Measurements from ENCODE around the gene RYR2. TPM values are rescaled to one million over a fixed set of nuclear protein-coding genes. Genes with fewer than 3 reads are reported as not detected.

Gene RYR2
- total RNA-seq, 2 donors from 2014 or later: 0.18 to 0.45 TPM

DNA sequence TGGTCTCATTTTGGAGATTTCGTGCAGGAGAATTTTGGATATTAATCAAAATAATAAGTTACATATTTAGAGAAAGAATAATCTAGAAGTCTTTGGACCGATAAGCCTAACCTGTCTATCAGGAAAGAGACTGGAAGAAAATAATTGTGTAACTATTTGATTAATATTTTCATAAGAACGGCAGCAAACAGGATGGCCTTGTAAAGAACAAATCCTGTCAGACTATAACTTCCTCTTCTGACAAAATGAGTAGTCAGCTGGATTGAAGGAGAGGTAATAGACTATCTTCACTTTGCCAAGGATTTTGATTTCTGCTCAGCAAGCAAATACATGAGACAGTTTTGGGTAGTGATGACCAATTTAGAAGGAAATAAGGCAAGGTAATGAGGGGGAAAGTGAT, 12.7 kb upstream of the RYR2 start:
- intact Hi-C loops (cut with DNase I, micrococcal nuclease): no loop called here
- ATAC-seq (no peak), DNase-seq (no peak)

DNA sequence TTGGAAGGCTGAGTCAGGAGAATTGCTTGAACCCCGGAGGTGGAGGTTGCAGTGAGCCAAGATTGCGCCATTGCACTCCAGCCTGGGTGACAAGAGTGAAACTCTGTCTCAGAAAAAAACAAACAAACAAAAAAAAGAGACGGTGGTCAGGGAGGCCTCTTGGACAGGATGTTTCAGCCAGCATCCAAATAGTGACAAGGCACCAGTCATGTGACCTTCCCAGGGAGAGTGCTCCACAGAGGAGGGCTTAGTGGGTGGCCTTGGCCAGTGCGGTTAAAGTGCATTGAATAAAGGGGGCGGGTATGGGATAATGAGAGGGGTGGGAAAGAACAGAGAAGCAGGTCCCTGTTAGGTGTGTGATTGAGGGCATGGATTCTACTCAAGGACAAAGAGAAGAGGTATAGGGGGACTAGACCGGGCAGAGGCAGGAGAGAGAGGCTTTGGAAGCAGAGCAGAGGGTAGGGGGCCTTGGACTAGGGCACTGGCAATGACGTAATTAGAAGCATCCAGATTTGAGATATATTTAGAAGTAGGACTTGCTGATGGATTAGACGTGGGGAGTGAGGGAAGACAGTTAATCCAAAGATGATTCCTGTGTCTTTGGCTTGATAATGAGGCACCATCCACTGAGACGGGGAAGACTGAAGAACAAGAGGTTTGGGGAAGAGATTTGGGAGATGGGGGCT, 12.0 kb upstream of the RYR2 start:
- ATAC-seq: no peak
- no peak for DNase-seq
- intact Hi-C loops (cut with DNase I, micrococcal nuclease): no loop called here

DNA sequence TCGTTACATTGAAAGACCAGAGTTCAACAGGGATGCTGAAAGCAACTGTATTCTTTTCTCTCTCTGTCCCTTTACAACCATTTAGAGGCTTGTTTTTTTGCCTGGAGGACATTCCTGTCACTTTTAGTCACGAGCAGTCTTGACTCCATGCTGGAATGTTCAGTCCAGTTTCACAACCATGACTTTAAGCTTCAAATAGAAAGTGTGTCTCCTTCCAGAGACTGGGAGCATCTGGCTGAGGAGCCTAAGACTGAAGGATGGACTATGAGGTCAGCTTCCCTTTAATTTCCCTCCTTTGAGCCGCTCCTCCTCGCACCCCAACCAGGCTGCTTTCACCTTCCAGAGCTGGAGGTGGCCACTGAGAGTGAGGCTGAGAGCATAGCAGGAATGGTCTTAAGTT, 10.5 kb upstream of the RYR2 start:
- DNase-seq (no peak), ATAC-seq (no peak)
- intact Hi-C loops (cut with DNase I, micrococcal nuclease): no loop called here

DNA sequence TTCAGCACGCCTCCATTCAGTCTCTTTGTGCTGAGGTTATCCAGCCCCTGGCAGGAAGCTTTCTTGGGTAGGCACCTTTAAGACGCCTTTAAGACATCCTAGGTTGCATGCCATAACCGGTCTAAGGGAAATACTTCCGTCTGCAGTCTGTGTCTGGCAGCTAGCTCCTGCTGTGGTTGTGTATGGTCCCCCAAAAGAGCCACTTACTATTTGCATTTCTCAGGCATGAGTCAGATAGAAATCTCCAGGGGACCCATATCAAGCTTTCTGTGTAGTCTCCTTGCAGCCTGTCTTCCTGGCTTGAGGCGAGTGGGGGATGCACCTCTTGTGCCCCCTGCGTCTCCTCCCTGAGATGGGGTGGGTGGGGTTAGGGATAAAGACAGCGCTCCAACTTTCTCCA, 10.0 kb upstream of the RYR2 start:
- DNase-seq (no peak), ATAC-seq (no peak)
- intact Hi-C loops (cut with DNase I, micrococcal nuclease): no loop called here

DNA sequence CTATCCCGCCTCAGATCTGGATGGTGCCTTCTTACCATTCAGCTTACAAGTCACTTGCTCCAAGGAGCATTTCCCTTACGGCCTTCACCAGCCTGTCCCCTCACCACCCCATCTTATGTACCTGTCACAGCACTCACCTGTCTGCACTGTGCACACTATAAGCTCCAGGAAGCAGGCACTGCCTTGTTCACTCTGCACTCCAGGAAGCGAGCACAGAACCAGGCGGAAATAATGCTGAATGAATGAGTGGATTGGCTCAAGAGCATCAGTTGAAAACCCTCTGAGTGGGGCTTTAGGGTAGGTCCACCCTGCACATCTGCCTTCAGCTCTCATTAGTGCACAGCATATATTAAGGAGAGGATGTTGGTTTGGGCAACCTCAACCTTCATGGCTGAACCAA, 8.9 kb upstream of the RYR2 start:
- DNase-seq (no peak), ATAC-seq (no peak)
- intact Hi-C loops (cut with DNase I, micrococcal nuclease): no loop called here

DNA sequence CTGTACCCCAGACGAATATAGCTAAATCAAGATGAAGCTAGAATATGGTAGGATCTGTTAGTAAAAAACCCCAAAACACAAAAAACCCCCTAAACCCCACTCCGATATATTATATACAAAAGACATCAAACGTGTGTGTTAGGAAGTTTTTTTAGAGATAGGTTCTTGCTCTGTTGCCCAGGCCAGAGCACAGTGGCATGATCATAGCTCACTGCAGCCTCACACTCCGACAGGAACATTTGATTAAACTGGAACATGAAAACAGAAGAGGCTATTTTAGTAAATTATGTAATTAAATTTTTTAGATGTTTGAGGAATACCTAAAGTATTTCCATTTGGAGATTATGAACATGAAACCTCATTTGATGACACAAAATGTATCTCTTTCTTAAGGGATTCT, 8.2 kb upstream of the RYR2 start:
- intact Hi-C loops (cut with DNase I, micrococcal nuclease): no loop called here
- no peak for ATAC-seq
- DNase-seq: no peak

DNA sequence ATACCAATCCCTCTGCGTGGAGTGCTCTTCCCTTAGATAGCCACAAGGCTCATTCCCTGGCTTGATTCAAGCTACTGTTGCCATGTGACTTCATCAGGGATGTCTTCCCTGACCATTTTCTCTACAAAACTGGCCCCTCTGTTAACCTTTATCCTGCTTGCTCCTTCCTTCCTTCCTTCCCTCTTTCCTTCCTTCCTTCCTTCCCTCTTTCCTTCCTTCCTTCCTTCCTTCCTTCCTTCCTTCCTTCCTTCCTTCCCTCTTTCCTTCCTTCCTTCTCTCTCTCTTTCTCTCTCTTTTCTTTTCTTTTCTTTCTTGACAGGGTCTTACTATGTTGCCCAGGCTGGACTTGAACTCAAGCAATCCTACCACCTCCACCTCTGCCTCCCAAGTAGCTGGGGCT, 6.2 kb upstream of the RYR2 start:
- no peak for DNase-seq
- ATAC-seq: no peak
- intact Hi-C loops (cut with DNase I, micrococcal nuclease): no loop called here

DNA sequence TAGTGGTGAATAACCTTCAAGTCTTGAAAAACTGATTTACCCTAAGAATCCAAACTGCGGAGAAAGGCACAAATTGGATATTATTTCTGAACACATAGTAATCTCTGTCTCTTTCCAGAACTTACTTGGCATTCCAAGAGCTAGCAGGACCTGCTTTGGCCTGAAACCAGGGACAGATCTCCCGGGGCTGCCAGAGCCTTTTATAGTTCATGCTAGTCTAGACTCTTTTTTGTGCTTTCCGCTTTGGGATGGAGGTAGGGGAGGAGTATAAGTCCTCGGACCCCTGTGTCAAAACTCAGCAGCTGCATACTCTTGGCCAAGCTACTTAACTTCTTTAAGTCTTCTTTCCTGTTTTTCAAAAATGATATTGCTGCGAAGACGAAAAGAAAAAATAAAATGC, 3.8 kb upstream of the RYR2 start:
- DNase-seq: no peak
- intact Hi-C loops (cut with DNase I, micrococcal nuclease): no loop called here
- no peak for ATAC-seq

DNA sequence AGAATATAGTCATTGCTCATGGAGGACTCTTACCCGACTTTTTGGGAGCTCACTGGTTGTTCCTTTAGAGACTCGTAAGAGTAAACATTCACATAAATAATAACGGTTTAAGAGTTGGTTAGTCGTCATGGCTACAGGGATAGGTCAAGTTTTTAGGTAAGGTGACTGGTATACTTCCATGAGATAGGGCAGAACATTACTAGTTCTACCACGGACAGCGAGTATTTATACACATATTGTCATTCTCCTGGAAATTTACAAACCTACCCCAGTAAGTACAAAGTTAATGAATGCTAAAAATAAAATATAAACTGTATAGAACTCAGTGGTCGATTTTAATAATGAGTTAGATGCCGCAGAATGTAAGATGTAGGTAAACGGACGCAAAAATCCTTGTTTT, 1.2 kb upstream of the RYR2 start:
- DNase-seq: no peak
- intact Hi-C loops (cut with DNase I, micrococcal nuclease): loop anchor here in 1 of 2 donors (10.0 kb wide), 1 partner anchor 344 kb away; no protein-coding TSS in a partner anchor
- no peak for ATAC-seq

DNA sequence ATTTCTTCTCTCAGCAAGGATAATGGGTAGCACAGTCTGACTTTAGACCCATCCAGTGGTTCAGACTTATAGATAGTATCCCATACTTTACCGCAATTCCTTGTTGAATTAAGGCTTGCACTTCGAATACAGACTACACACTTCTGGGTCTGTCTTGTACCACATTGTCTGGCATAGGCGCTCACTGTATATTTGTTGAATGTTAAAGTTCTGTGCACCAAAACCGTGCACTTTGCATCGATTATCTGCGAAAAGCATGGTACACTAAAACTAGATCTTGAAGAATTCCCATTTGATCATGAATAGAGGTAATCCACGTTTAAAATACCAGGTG, 556 bp upstream of the RYR2 start:
- ATAC-seq (no peak), DNase-seq (no peak)
- intact Hi-C loops (cut with DNase I, micrococcal nuclease): loop anchor here in 1 of 2 donors (10.0 kb wide), 1 partner anchor 343 kb away; no protein-coding TSS in a partner anchor

DNA sequence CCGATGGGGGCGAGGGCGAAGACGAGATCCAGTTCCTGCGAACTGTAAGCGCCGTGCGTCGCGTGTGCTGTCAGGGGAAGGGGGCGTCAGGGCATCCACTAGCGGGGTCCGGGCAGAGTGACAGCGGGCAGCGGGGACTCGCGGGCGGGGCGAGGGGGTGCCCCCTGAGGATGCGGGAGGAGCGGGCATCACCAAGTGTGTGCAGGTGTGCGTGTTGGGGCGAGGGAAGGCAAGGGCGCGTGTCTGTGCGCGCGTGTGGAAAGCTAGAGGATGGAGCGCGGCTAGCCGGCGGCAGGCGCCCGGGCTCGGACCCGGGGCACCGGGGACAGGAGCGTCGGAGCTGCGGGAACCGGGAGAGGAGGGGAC, 525 bp downstream of the RYR2 start:
- ATAC-seq (no peak), DNase-seq (no peak)
- intact Hi-C loops (cut with DNase I, micrococcal nuclease): loop anchor here in 1 of 2 donors (10.0 kb wide), 1 partner anchor 342 kb away; no protein-coding TSS in a partner anchor

DNA sequence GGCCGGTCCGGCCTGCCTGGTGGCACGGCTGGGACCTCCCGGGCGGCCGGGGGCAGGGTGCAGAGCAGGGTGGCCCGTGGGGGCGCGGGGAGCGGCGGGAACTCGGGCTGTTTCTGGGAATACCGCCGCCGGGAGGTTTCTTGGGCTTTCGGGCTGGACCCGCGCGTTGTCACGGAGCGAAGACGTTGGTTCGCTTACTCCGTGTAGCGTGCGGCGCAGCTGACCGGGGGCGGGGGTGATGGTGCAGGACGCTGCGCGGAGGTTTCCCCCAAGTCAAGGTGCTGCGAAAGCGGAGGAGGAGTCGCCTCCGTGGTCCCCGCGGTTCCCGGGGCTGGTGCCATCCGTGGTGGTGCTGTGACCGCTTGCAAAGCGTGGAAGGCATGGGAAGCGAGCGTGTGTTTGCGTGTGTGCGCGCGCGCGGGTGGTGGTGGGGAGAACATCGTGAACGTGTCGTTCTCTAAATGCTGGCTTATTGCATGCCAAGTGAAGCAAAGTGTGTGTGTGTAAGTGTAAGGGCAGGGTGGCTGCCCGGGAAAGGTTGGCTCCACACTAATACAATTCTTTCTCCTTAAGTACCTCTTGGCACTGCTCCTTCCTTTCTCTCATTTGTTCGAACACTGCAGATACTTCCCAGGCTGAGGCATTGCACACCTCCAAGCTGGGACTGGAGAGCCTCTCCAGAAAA, 1.1 kb downstream of the RYR2 start:
- ATAC-seq: no peak
- no peak for DNase-seq
- intact Hi-C loops (cut with DNase I, micrococcal nuclease): loop anchor here in 1 of 2 donors (10.0 kb wide), 1 partner anchor 342 kb away; no protein-coding TSS in a partner anchor

DNA sequence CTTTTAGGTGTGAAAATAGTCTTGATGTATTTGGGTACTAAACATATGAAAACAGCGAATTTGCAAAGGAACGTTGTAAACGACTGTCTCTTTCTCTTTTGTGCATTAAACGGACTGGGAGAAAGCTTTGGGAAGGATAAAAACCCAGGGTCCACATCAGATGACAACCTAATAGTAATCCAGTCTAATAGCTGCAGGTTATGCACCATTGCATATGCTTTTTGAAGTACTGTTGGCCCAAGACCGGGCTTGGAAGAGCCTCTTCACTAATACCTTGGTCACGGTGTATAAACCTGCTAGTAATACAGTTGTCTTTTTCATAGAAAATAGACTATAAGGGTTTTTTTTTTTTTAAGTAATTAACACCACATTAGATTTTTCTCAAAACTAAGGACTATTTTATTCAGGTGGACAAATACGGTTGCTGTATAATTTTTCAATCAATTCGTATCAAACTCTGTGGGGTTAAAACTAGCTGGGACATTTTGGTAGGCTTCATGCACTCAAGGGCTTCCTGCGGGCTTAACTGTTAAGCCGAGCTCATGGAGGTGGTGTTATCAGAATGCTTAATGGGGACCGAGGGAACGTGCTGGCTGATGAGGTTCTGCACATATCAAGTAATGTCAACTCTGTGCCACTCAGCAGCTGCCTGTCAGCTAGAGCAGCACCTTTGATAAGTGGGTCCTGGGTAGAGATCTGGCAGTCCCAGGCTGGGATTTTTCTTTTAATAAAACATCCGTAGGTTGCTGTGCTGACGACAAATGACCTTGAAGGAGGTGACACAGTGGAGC, 2.1 kb downstream of the RYR2 start:
- DNase-seq (no peak), ATAC-seq (no peak)
- intact Hi-C loops (cut with DNase I, micrococcal nuclease): loop anchor here in 1 of 2 donors (10.0 kb wide), 1 partner anchor 341 kb away; no protein-coding TSS in a partner anchor

DNA sequence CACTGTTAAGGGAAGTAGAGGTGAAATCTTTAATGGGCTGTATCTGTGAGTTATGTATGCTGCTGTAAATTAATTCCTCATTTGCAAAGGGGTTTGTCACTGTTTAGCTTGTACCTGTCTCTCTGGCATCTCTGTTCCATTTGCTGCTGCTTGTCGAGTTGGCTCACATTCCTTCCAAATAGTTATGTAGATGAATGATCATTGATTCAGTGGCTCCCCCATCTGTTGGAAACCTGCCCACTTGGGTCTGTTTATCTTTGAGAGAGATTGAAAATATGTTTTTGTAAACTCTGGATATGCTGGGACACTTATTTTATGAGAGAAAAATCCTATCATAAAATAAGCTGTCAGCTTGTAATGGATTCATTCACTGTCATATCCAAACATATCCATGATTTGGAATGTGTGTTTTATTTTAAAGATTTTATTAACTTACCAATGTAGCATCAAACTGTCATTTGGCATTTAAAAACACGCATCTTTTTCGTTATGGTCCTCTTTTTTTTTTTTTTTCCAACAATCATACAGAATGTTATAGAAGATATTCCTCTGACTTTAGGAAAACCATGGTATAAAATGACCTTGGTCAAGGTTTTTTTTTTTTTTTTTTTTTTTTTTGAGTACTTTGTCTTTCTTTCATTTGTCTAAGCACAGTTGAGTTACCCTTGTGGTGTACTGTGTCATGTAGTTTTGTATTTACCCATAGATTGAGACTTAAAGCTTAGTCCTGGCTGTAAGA, 3.5 kb downstream of the RYR2 start:
- ATAC-seq (no peak), DNase-seq (no peak)
- intact Hi-C loops (cut with DNase I, micrococcal nuclease): loop anchor here in 1 of 2 donors (10.0 kb wide), 1 partner anchor 339 kb away; no protein-coding TSS in a partner anchor

DNA sequence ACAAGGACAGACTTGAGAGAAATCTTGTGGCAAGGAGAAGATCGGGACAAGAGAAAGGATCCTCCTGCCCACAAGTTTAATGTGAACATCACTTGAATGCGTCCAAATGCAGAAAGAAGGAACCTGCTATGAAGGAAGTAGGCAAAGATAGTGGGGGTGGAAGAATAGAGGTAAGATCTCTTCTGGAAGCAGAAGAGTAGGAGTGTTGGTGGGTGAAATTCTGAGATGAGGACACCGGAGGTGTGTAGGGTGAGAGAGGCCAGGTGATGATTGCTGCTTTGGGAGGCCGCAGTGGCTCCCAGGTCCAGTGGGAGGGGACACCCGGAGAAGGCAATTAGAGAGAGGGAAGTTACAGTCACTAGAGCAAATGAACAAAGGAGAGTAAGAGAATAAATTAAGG, 6.8 kb downstream of the RYR2 start:
- intact Hi-C loops (cut with DNase I, micrococcal nuclease): loop anchor here in 1 of 2 donors (10.0 kb wide), 1 partner anchor 336 kb away; no protein-coding TSS in a partner anchor
- no peak for DNase-seq
- no peak for ATAC-seq

DNA sequence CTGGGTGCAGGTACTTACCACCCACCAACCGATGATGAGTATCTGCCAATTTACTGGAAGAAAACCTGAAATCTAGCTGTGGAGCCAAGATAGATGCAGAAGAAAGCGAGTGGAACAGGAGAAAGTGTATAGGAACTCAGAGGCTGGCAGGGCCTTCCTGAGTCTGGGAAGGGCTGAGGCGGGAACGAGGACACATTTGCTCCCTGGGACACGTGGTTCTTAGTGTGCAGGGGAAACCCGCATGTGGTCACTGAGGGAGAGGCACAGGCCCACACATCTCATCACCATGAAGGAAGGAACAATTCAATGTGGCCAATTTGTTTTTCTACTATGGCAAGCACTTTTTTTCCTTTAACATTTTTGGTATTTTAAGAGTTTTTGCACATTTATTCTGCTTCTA, 8.2 kb downstream of the RYR2 start:
- no peak for ATAC-seq
- intact Hi-C loops (cut with DNase I, micrococcal nuclease): no loop called here
- no peak for DNase-seq

DNA sequence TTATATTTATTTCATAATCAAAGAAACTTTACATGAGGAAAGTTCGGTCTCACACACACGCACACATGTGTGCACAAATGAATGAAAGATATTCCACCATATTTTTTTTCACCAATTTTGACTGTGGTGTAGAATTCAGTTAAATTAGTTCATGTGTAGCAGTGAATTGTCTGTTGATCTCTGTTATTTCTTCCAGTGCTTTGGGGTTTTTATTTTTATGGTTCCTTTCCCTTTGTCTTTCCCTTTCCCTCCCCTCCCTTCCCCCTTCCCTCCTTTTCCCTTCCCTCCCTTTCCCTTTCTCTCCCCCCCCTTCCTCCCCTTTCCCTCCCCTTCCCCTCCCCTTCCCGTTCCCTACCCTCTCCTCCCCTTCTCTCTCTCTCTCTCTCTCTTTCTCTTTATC, 8.9 kb downstream of the RYR2 start:
- DNase-seq (no peak), ATAC-seq (no peak)
- intact Hi-C loops (cut with DNase I, micrococcal nuclease): no loop called here

DNA sequence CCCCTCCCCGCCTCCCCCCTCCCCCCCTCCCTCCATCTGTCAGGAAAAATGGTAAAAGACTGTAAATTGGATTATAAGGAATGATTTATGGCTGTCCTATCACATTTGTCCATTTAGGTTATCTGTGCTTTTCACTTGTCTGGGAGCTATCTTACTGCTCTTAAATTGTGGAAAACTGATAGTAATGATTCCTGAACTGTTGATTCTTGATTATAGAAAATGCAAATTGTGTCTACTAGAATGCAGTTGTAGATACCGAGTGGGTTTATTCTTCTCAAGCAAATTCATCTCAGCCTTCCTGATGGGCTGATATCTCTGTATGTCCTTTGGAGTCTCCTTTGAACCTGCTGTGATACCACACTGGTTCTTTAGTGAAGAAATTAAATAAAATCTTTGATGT, 12.3 kb downstream of the RYR2 start:
- no peak for DNase-seq
- intact Hi-C loops (cut with DNase I, micrococcal nuclease): no loop called here
- no peak for ATAC-seq

DNA sequence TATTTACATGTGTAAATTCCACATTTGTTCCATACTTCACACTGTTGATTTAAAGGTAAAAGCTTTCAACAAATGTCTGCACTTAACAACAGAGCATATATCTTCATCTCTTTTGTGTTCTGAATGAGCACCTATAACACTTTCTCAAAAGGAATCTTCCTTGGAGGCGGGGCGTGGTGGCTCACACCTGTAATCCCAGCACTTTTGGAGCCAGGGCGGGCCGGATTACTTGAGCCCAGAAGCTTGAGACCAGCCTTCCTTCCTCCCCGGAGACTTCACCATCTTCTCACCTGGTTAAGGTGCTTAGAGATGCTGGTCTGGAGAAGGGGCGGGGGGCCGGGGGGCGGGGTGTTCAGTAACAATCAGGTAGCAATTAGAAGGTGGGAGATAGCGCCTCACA, 16.5 kb downstream of the RYR2 start:
- DNase-seq (no peak), ATAC-seq (no peak)
- intact Hi-C loops (cut with DNase I, micrococcal nuclease): no loop called here

Measured in left colon (tissue), 2 donors.